ENCODE results near the gene TAX1BP3.

The TAX1BP3 gene

DNA sequence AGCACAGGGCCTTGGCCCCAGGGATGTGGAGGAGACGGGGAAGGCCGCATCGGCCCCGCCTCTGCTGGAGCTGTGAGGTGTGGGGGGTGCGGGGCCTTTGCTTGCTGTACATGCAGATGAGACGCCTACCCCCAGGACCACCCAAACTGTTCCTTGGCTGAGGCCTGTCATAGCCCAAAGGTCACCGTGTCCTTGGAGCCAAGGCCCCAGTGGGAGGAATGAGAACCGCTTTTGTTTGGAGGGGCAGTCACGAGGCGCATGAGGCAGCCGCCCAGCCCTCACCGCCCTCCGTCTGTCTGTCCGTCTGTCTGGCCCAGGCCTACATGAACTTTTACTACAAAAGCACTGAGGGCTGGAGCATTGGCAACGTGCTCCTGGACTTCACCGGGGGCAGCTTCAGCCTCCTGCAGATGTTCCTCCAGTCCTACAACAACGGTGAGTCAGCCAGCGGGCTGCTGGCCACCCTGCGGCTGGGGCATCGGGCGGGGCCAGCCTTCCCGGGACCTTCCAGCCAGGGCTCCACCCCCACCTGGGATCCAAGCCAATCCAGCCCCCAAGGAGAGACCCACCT is 8.8 kb downstream of the TAX1BP3 start:
- in situ Hi-C loops (cut with MboI; ENCODE audit: low sequenced_read_pairs), result no loop called here

DNA sequence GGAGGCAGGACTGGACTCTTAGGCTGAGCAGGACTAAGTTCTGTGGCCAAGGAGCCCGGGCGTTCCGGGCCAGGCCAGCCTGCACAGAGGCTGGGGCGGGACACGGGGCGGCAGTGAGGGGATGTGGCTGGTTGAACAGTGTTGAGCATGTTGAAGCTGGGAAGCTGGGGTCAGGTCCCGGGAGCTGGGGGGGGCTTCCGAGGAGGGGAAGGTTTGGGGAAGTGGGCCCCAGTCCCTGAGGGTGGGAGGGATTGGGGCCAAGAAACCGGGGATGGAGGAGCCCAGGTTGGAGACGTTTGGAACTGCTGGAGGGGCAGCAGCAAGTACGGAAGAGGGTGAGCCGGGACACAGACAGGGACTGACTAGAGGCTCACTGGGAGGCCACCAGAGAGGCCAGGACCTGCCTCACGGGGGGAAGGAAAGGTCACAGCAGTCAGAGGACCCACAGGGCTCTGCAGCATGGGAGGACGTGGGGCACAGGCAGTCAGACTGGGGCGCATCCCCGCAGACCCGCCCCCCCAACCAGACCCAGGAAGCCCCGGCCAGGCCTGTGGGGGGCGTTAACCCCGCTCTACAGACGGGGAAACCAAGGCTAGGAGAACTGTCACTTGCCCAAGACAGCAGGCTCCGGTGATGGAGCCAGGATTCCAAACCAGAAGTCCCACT is 9.5 kb downstream of the TAX1BP3 start:
- in situ Hi-C loops (cut with MboI; ENCODE audit: low sequenced_read_pairs), result no loop called here

DNA sequence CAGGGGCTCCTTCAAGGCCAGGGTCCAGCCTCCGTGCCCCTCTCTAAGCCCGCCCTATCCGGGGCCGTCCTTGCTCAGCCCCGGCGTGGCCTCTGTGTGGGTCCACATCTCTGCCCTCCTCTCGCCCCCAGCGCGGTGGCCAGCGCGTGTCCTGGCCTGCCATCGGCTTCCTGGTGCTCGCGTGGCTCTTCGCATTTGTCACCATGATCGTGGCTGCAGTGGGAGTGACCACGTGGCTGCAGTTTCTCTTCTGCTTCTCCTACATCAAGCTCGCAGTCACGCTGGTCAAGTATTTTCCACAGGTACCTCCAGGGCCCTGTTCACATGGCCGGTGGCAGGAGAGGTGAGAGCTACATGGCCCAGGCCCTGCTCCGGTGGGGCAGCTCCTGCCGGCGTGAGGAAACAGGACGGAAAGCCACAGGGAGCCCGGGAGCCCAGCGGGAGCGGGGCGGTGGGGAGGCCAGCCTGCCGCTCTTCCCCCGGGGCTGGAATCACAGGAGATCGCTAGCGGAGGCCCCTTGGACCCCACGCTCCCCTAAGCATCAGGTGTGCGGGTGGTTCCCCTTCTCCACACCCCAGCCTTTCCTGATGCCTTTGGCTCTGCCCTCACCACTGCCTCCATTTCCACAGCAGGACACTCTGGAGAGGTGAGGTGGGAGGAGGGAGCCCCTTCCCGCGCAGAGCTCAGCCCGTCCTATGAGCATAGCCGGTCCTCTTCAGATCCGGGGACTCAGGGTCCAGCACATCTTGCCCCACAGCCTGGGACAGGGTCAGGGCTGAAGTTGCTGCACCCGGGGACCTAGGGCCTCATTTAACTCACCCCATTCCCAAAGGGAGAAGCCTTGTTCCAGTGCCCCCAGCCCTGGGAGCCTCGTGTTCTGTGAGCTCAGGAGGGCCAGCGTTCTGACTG is 10.2 kb downstream of the TAX1BP3 start:
- in situ Hi-C loops (cut with MboI; ENCODE audit: low sequenced_read_pairs), result no loop called here

DNA sequence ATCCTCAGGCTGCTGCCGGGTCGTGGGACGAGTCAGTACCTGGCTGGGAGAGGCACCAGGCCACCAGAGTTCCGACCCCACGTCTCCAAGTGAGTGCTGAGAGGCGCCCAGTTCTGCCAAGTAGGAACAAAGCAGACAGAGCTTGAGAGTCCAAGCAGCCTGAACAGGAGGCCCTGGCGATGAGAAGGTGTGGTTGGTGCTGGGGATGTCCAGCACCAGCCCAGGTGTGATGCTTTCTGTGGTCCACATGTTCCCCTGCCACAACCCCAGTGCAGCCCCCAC is 10.8 kb downstream of the TAX1BP3 start:
- in situ Hi-C loops (cut with MboI; ENCODE audit: low sequenced_read_pairs), result no loop called here

DNA sequence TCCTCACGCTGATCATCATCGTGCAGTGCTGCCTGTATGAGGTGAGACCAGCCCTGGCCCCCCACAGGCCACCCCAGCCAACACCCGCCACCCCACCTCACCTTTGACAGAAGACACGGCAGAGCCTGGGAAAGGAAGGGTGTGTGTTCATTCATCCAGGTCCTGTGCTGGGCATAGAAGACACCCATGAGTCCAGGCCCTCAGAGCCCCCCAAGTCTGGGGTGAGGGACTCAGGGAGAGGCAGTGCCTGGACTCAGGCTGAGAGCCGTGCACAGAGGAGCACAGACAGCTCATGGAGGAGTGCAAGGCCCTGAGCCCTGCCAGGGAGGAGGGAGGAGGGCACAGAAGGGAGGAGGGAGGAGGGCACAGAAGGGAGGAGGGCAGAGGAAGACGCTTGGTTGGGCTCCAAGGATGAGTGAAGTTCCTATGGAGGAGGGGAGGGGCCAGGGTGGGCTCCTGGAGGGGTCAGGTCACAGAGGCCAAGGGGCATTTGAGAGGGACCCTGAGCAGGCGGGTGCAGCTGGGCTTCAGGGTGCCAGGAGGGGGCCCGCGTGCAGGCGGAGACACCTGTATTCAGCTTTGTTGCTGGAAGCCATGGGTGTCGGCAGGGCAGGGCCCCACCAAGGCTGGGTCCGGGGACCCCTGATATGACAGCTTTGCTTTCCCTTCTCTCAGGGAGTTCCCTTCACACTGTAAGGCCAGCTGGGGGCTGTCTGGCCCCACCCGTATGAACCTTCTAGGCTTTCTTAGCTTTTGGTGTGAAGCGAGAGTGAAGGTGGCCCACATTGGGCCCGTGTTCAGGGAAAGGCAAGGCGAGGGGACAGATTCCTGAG is 11.4 kb downstream of the TAX1BP3 start:
- in situ Hi-C loops (cut with MboI; ENCODE audit: low sequenced_read_pairs), result no loop called here

DNA sequence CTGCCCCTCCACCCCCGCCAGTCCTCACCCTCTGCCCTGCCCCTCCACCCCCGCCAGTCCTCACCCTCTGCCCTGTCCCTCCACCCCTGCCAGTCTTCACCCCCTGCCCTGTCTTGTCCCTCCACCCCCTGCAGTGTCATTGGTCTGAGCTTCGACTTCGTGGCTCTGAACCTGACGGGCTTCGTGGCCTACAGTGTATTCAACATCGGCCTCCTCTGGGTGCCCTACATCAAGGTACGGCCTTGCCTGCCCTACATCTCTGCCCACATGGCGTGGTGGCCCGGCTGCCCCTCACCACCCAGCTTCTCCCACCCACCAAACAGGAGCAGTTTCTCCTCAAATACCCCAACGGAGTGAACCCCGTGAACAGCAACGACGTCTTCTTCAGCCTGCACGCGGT is 12.0 kb downstream of the TAX1BP3 start:
- in situ Hi-C loops (cut with MboI; ENCODE audit: low sequenced_read_pairs), result no loop called here

DNA sequence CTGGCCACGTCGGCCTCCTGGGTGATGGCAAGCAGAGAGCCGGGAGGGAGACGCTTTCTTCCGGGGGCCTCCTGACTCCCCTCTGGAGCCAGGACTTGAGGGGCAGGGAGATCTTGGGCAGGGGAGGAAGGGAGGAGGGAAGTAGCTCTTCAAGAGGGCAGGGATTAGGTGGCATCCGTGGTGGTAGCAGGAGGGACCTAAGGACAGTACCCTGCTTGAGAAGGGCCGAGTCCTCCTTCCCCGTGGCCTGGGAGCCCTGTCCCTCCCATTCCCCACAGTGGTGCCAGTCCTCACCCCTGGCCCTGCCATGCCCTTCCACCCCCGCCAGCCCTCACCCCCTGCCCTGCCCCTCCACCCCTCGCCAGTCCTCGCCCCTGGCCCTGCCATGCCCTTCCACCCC is 12.6 kb downstream of the TAX1BP3 start:
- in situ Hi-C loops (cut with MboI; ENCODE audit: low sequenced_read_pairs), result no loop called here

DNA sequence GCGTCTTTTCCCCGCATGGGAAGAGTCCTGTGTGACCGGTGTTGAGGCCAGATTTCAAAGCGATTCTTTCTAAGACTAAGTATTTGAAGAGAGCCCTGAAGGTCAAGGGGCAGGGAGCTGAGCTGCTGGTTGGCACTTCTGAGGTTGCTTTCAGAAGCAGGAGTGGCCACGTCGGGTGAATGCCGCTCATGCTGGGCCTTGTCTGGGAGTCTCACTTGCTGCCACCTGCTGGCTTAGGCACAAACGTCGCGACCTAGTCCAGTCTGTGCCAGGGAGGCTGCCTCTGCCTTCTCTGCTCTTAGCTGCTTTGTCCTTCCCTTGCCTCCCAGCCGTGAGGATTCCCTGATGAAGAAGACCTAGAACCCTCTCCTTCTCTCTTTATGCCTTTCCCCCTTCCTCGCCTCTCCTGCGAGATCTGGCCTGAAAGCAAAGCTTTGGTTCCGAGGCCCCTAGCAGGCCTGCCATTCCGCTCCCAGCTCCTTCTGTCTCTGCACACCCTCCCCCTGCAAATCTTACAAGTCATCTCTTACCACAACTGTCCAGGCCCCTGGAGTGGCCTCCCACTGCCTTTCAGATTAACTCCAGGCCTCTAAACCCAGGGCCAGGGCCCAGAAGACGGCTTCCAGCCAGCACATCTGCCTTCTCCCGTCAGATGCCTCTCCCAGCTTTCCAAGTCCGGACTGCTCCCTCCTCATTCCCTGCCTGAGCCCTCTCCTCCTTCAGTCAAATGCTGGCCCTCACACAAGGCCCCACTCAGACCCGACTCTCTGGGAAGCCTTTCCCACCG is 20.4 kb downstream of the TAX1BP3 start:
- in situ Hi-C loops (cut with MboI; ENCODE audit: low sequenced_read_pairs), result no loop called here

DNA sequence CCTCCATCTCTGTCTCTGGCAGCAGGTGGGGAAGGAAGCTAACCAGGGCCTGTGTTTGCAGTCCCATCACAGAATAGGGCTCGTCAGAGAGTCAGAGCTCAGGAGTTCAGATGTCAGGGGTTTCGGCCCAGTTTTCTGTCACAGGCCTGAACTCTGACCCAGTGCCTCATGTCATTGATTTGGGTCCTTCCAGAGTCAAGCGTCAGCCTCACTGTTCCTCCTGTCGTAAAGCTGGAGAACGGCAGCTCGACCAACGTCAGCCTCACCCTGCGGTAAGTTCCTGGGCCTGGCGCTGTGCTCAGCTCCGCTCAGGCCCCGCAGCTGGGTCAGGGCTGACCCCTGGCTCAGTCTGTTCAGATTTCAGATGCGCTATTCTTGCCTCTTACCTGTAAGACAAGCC is 21.1 kb downstream of the TAX1BP3 start:
- in situ Hi-C loops (cut with MboI; ENCODE audit: low sequenced_read_pairs), result no loop called here

DNA sequence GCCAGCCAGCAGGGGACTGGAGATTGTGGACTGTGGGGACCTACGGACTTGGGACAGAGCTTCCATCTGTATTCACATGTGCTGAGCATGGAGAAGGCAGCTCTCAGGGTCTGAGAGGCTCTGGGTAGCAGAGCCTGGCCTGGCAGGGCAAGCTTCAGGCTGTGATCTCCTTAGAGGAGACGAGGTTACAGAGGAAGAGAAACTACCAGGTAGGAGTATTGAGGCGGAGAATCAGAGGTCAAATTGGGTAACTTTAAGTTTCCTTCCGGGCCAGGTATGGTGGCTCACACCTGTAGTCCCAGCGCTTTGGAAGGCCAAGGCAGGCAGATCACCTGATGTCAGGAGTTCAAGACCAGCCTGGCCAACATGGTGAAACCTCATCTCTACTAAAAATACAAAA is 23.1 kb downstream of the TAX1BP3 start:
- in situ Hi-C loops (cut with MboI; ENCODE audit: low sequenced_read_pairs), result no loop called here

DNA sequence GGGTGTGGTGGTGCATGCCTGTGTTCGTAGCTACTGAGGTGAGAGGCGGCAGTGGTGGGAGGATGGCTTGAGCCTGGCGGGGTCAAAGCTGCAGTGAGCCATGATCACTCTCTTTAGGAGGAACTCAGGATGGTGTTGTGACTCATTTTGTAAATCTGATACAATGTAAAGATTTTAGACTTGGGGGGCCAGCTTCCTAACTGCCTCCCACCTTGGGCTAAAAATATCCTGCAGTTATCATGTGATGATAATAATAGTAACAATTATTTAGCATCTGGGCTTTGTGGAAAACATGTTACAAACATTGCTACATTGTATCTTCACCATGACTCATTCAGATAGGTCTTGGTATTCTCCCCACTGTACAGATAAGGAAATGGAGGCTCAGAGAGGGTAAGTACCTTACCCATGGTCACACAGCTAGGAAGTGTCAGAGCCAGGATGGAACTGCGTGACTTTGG is 24.5 kb downstream of the TAX1BP3 start:
- in situ Hi-C loops (cut with MboI; ENCODE audit: low sequenced_read_pairs), result no loop called here

DNA sequence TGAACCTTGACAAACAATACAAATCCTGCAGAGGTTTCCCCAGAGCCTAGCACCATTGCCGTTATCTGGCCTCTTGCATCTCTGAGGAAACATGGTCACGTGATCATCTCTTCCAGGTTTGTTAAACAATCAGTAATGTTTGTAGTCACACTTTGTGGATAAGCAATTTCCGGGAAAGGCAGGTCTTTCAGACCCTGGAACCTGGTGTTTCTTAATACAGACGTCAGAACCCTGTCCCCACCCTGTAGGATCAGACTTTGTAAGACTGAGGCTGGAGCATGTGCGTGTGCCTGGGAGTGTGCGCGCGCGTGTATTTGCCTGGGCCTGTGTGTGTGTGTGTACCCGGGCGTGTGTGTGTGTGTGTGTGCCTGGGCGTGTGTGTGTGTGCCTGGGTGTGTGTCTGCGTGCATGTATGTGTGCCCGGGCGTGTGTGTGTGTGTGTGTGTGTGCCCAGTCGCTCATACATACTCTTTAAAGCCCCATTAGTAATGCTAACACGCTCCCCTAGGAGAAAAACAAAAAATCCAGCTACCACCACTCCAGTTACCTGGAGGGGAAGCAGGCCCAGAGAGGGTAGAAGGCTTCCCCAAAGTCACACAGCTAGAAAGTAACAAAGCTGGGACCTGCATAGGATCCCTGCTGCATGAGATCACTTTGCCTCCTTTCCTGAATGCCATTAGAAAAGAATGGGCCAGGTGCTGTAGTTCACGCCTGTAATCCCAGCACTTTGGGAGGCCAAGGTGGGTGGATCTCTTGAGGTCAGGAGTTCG is 26.5 kb downstream of the TAX1BP3 start:
- in situ Hi-C loops (cut with MboI; ENCODE audit: low sequenced_read_pairs), result no loop called here

DNA sequence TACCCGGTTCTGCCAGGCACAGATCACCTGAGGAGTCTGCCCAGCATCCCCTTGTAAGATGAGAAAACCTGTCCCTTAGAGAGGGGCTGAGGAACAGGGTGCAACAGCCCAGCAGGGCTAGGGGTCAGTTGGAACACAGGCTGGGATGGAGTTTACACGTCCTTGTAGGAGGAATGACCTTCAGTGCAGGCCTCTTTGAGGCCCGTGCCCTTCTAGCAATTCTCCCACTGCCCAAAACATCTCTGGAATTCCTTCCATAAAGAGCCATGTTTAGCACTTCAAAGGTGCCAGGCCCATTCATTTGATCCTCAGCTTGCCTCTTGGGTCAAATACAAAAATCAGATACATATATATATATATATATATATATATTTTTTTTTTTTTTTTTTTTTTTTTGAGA is 27.4 kb downstream of the TAX1BP3 start:
- in situ Hi-C loops (cut with MboI; ENCODE audit: low sequenced_read_pairs), result no loop called here

DNA sequence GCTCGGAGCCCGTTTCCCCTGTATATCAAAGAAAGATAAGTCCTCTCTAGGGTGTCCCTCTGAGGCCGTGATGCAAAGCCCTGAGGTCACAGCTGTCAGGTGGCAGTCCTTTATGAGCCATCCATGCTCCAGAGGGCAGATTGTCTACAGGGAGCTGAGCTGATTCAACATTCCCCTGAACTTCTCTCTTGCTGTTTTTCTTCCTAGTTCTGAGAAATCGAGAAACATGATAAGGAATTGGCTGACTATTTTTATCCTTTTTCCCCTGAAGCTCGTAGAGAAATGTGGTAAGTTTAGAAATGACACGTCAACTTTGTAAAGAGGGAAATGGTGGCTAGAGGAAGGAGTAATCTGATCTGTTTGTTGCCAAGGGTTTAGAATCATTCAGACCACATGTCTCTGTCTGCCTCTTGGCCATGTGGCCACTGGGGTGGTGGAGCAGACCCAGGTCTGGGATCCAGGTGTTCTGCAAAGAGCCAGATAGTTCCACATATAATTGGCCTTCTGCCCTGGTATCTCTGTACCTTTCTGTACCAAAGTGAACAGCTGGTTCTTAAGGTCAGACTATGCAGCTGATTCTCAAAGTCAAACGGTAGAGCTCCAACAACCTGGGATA is 28.3 kb downstream of the TAX1BP3 start:
- in situ Hi-C loops (cut with MboI; ENCODE audit: low sequenced_read_pairs), result no loop called here

DNA sequence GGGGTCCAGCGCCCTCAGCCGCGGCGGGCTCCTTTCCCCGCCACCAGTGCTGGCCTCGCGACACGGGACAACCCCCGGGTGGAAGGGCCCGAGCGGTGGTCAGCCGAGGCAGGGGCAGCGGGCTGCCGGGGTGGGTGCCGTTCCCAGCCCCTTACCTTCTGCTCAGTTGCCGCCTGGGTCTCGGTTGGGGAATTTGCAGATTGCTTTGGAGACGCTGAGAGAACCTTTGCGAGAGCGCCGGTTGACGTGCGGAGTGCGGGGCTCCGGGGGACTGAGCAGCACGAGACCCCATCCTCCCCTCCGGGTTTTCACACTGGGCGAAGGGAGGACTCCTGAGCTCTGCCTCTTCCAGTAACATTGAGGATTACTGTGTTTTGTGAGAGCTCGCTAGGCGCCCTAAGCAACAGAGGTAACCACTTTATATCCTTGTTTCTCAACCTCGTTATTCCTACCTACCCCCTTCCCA is 31.4 kb downstream of the TAX1BP3 start:
- in situ Hi-C loops (cut with MboI; ENCODE audit: low sequenced_read_pairs), result no loop called here

DNA sequence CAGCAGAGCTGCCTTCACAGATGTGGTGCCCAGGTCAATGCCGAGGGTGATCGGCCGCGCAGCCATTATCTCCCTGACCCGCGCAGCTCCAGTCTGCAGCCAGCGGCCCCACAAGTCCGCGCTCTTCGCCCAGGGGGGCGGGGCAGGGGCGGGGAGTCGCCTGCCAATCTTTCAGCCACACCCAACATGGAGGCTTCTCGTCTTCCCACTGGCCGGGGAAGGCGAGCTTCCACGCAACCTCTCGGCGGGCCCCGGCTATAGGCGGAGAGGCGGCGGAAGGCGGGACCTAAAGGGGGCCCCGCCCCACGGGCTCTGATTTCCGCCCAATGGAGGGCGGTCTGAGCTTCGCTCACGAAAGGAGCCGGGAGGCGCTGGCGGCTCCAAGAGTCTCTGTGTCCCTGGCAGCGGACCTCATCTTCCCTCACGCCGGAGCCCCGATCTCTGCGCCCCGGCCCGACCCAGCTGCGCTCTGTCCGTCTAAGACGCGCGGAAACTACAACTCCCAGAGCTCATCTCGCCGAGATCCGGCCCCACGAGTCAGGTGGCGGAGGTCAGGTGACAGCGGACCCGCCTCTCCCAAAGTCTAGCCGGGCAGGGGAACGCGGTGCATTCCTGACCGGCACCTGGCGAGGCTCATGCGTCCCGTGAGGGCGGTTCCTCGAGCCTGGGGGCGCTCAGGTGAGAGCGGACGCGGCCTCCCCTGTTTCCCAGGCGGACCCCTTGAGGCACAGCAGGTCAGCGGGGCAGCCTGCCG is 32.0 kb downstream of the TAX1BP3 start, which contains the start of the genes CTNS and SHPK:
CTNS (plus strand) TSS at position 607 of the 754 bp plus-strand sequence. CDS start 3,447 bp downstream, outside the sequence.
SHPK (minus strand) TSS at position 97 of the 754 bp plus-strand sequence; CDS start at position 66, 31 bp downstream.
- in situ Hi-C loops (cut with MboI; ENCODE audit: low sequenced_read_pairs), result no loop called here

DNA sequence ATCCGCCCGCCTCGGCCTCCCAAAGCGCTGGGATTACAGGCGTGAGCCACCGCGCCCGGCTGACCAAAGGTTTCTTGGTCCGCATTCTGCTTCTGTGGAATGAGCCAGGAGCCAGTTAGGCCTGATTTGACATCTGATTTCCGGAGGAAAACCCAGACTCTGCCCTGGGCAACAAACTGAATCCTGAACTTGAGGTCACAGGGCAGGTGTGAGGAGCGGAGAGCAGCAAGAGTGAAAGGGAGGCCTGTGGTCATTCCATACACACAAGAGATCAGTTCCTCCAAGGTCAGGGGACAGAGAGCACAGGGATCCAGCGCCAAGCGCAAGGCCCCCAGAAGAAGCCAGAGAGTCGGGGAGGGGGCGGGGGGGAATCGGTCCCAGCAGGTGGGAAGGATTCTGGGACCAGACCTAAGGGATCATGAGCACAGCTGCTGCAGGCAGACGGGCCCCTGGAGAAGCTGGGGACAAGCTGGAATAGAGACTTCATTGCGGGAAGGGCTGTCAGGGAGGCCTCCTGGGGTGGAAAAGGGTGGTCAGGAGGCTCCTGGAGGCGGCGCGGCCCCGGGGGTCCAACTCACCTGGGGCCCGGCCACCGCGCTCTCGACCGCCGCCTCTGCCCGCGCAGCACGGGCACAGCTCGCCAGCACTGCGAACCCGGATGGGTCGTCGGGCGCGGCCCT is 32.8 kb downstream of the TAX1BP3 start:
- in situ Hi-C loops (cut with MboI; ENCODE audit: low sequenced_read_pairs), result no loop called here

DNA sequence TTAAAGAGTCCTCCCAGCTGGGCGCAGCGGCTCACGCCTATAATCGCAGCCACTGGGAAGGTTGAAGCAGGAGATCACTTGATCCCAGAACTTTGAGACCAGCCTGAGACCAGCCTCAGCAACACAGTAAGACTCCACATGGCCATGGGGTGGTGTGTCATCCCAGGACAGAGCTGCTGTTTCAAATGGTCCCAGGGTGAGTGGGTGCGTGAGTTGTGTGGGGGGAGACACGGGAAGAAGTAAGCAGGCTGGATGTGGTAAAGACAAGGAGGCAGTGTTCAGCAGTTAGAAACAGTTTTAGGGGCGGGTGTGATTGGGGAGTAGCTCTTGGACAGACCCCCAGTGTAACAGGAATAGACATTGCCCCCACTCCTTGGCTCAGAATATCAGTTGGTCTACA is 36.1 kb downstream of the TAX1BP3 start:
- in situ Hi-C loops (cut with MboI; ENCODE audit: low sequenced_read_pairs), result no loop called here

Data from HL-60/S4 treated with phorbol 12-myristate 13-acetate at 8.2 ng/mL for 4 days and 3 days (cell line).